GM12878 (cell line): ENCODE results near the gene SP1. TPM values are rescaled to one million over a fixed set of nuclear protein-coding genes. Genes with fewer than 3 reads are reported as not detected.

Experiments used
- ATAC-seq: fragments of 200-7000 bp; cut with Tn5 transposase; 3 replicates; pipeline ENCODE4 v1.9.1; 2020; ENCODE audit warnings: mild to moderate bottlenecking, moderate library complexity
- BruUV-seq: library from RNA; stranded (reverse); fragments of 400-500 nt; replicated peaks from 2 replicates; lab custom pipeline; 2021; lab: Mats Ljungman, UMichigan
- CTCF ChIA-PET: fragments of 300-600 bp; sonication (Branson Sonifier 250); formaldehyde crosslinking; extraction: SDS; loops from one replicate; lab custom pipeline; 2021; ENCODE audit warnings: inconsistent platforms; lab: Yijun Ruan, JAX
- POLR2A ChIA-PET: fragments of 350-600 bp; formaldehyde crosslinking; extraction: SDS; loops from one replicate; lab custom pipeline; 2021; ENCODE audit warnings: inconsistent platforms; lab: Charles Lee
- RAD21 ChIA-PET: fragments of 300-600 bp; sonication (Branson Sonifier 250); formaldehyde crosslinking; loops from one replicate; lab custom pipeline; 2023; ENCODE audit warnings: antibody characterized with exemption; ENCODE audit not compliant: unreplicated experiment; lab: Charles Lee
- SMC1A ChIA-PET: fragments of 300-600 bp; sonication (Branson Sonifier 250); formaldehyde crosslinking; loops from one replicate; lab custom pipeline; 2023; ENCODE audit not compliant: unreplicated experiment, uncharacterized antibody; lab: Charles Lee
- DNase-seq: peaks from one replicate; pipeline ENCODE4 v3.0.0-alpha.2; 2011; ENCODE audit warnings: low read depth, low spot score
- FAIRE-seq: peaks from 3 replicates; lab custom pipeline; 2011; peaks lifted over from hg19 to GRCh38; lab: Jason Lieb, UNC
- H2AFZ ChIP-seq: 2 replicates; pipeline ENCODE4 v1.6.0; 2011; ENCODE audit warnings: low read depth, low read length, control low read depth; ENCODE audit not compliant: control insufficient read depth
- H3K27ac ChIP-seq: 2 replicates; pipeline ENCODE4 v1.5.1; 2011; ENCODE audit warnings: control low read depth; ENCODE audit not compliant: control insufficient read depth, insufficient read depth
- H3K27me3 ChIP-seq, 2 experiments: replicated peaks in 1 of 2; 2 replicates each; pipeline versions ENCODE4 v1.6.0 to v1.6.1; 2011; ENCODE audit warnings: low read length in 1 of 2; ENCODE audit not compliant: control insufficient read depth in 2 of 2, insufficient read depth in 2 of 2
- H3K36me3 ChIP-seq, 2 experiments: 2 replicates each; pipeline ENCODE4 v1.5.1; 2011; ENCODE audit warnings: low read length in 1 of 2; ENCODE audit not compliant: control insufficient read depth in 2 of 2, insufficient read depth in 2 of 2
- H3K4me1 ChIP-seq: 2 replicates; pipeline ENCODE4 v1.6.1; 2011; ENCODE audit warnings: mild to moderate bottlenecking, low read length, moderate library complexity, mixed read lengths; ENCODE audit not compliant: control insufficient read depth, insufficient read depth
- H3K4me2 ChIP-seq: 2 replicates; pipeline ENCODE4 v1.6.0; 2011; ENCODE audit warnings: control low read depth; ENCODE audit not compliant: control insufficient read depth, insufficient read depth
- H3K4me3 ChIP-seq: fragments of 200-600 bp; sonication (generic); 2 replicates; pipeline ENCODE4 v1.5.1; 2016
- H3K79me2 ChIP-seq: 2 replicates; pipeline ENCODE4 v1.6.0; 2011; ENCODE audit warnings: low read length; ENCODE audit not compliant: control insufficient read depth, insufficient read depth
- H3K9ac ChIP-seq: 2 replicates; pipeline ENCODE4 v1.8.0; 2011; ENCODE audit warnings: low read length, control low read depth, mixed read lengths; ENCODE audit not compliant: control insufficient read depth, insufficient read depth
- H3K9me3 ChIP-seq: replicated peaks from 3 replicates; pipeline ENCODE4 v1.5.1; 2011; ENCODE audit warnings: mild to moderate bottlenecking, low read length; ENCODE audit not compliant: control insufficient read depth, insufficient read depth
- H4K20me1 ChIP-seq: 2 replicates; pipeline ENCODE4 v1.6.0; 2011; ENCODE audit not compliant: control insufficient read depth, insufficient read depth
- FOS ChIP-seq: IDR thresholded peaks from 3 replicates; pipeline ENCODE4 v1.6.1; 2011; ENCODE audit warnings: borderline replicate concordance; ENCODE audit not compliant: insufficient read length; ENCODE audit errors: extremely low read depth
- FOXM1 ChIP-seq: IDR thresholded peaks from 2 replicates; pipeline ENCODE4 v1.6.1; 2012; ENCODE audit warnings: low read depth, mild to moderate bottlenecking, inconsistent platforms, low read length, moderate library complexity
- IRF4 ChIP-seq: IDR thresholded peaks from 2 replicates; pipeline ENCODE4 v1.6.1; 2011; ENCODE audit warnings: low read depth, low read length
- LARP7 ChIP-seq: fragments of 450-650 bp; IDR thresholded peaks from 2 replicates; pipeline ENCODE4 v1.6.1; 2017; ENCODE audit warnings: mild to moderate bottlenecking
- MEF2B ChIP-seq: fragments of 450-650 bp; IDR thresholded peaks from 2 replicates; pipeline ENCODE4 v1.6.1; 2018; ENCODE audit warnings: mild to moderate bottlenecking, moderate library complexity; ENCODE audit not compliant: partially characterized antibody, poor library complexity, severe bottlenecking
- RAD21 ChIP-seq: IDR thresholded peaks from 2 replicates; pipeline ENCODE4 v1.6.1; 2011; ENCODE audit warnings: mild to moderate bottlenecking, low read depth, low read length, moderate library complexity; ENCODE audit not compliant: insufficient read depth
- RB1 ChIP-seq: fragments of 450-650 bp; formaldehyde crosslinking; IDR thresholded peaks from 2 replicates; pipeline ENCODE4 v1.6.1; 2017; ENCODE audit warnings: mild to moderate bottlenecking, borderline replicate concordance
- RCOR1 ChIP-seq: conservative IDR thresholded peaks from 2 replicates; pipeline ENCODE4 v1.6.1; 2012; ENCODE audit warnings: low read depth, low read length, improper control_type of control experiment
- SMARCA5 ChIP-seq: fragments of 450-650 bp; IDR thresholded peaks from 2 replicates; pipeline ENCODE4 v1.6.1; 2017; ENCODE audit warnings: mild to moderate bottlenecking
- SMC3 ChIP-seq: IDR thresholded peaks from 2 replicates; pipeline ENCODE4 v1.6.1; 2011; ENCODE audit warnings: low read length, improper control_type of control experiment, borderline replicate concordance
- TARDBP ChIP-seq: IDR thresholded peaks from 2 replicates; pipeline ENCODE4 v1.6.1; 2016; ENCODE audit warnings: borderline replicate concordance
- WRNIP1 ChIP-seq: IDR thresholded peaks from 2 replicates; pipeline ENCODE4 v1.6.1; 2011; ENCODE audit warnings: low read depth, low read length, improper control_type of control experiment, borderline replicate concordance
- YY1 ChIP-seq: IDR thresholded peaks from 2 replicates; pipeline ENCODE4 v1.6.1; 2011; ENCODE audit warnings: low read depth, mild to moderate bottlenecking, low read length
- ZBED1 ChIP-seq: IDR thresholded peaks from 2 replicates; pipeline ENCODE4 v1.6.1; 2016; ENCODE audit warnings: borderline replicate concordance
- ZNF207 ChIP-seq: fragments of 450-650 bp; IDR thresholded peaks from 2 replicates; pipeline ENCODE4 v1.6.1; 2014; ENCODE audit warnings: antibody characterized with exemption, mild to moderate bottlenecking, borderline replicate concordance
- ZNF622 ChIP-seq: fragments of 450-650 bp; IDR thresholded peaks from 2 replicates; pipeline ENCODE4 v1.6.1; 2017; ENCODE audit warnings: mild to moderate bottlenecking, inconsistent platforms
- WGBS: methylation state at CpG from one replicate; pipeline ENCODE4 v1.1.6; 2016; ENCODE audit warnings: low lambda C conversion rate; ENCODE audit not compliant: insufficient replicate concordance, insufficient coverage; ENCODE audit errors: missing lambda C conversion rate; 5-methylcytosine and 5-hydroxymethylcytosine counted together
- in situ Hi-C: fragments of 300-500 bp; cut with MboI; formaldehyde crosslinking; loops from 9 replicates; pipeline ENCODE4 v1.14.3; 2018; ENCODE audit warnings: mixed read lengths
- intact Hi-C: fragments of 100-400 bp; cut with micrococcal nuclease; formaldehyde crosslinking; loops from one replicate; pipeline ENCODE4 v1.14.2; 2022; ENCODE audit not compliant: unreplicated experiment
- polyA plus RNA-seq, 11 experiments: library from polyadenylated mRNA; depleted of rRNA in 4 of 11; unstranded in 6 of 11; stranded (reverse) in 5 of 11; fragments of >200 nt; fragmentation: Nextera tagmentation in 4 of 11; fragmentation: Illumina TruSeq in 1 of 11; extraction: Ambion mirVana in 4 of 11; extraction: Trizol in 1 of 11; gene quantifications; 1 replicate in 1 of 11; 2 replicates in 10 of 11; pipeline versions ENCODE4 v1.2.1 to v1.2.3, GENCODE V29; 2011 to 2016; ENCODE audit warnings: inconsistent platforms in 2 of 11, missing spikeins in 2 of 11, low read depth in 1 of 11
- total RNA-seq, 4 experiments: library from RNA; depleted of rRNA in 3 of 4; stranded (reverse); fragments of >200 nt in 3 of 4; fragmentation: Illumina TruSeq in 1 of 4; extraction: Trizol in 1 of 4; gene quantifications; 2 replicates each; pipeline versions ENCODE4 v1.2.1 to v1.2.3, GENCODE V29; 2013 to 2021
- TF ChIP-seq, protein P1 (sequence below), 3 experiments: IDR thresholded peaks in 2 of 3; conservative IDR thresholded peaks in 1 of 3; 2 replicates each; pipeline ENCODE4 v1.5.1; 2011; ENCODE audit warnings: low read depth in 3 of 3, low read length in 3 of 3, mild to moderate bottlenecking in 3 of 3, control low read depth in 2 of 3, moderate library complexity in 2 of 3, inconsistent platforms in 1 of 3, mixed read lengths in 1 of 3; ENCODE audit not compliant: control insufficient read depth in 2 of 3, insufficient read depth in 1 of 3; ENCODE audit errors: extremely low read depth in 1 of 3
- TF ChIP-seq, protein P2 (sequence below): fragments of 150-350 bp; IDR thresholded peaks from 2 replicates; pipeline ENCODE4 v1.6.1; 2014; ENCODE audit warnings: mild to moderate bottlenecking, low read depth, low read length

Gene SP1
- total and polyA plus RNA-seq, 10 of the 15 experiments (the other 5 are each of a cell fraction or from before 2014, with no cell fraction given), result 3.3 to 52.0 (median 25.2) TPM

DNA sequence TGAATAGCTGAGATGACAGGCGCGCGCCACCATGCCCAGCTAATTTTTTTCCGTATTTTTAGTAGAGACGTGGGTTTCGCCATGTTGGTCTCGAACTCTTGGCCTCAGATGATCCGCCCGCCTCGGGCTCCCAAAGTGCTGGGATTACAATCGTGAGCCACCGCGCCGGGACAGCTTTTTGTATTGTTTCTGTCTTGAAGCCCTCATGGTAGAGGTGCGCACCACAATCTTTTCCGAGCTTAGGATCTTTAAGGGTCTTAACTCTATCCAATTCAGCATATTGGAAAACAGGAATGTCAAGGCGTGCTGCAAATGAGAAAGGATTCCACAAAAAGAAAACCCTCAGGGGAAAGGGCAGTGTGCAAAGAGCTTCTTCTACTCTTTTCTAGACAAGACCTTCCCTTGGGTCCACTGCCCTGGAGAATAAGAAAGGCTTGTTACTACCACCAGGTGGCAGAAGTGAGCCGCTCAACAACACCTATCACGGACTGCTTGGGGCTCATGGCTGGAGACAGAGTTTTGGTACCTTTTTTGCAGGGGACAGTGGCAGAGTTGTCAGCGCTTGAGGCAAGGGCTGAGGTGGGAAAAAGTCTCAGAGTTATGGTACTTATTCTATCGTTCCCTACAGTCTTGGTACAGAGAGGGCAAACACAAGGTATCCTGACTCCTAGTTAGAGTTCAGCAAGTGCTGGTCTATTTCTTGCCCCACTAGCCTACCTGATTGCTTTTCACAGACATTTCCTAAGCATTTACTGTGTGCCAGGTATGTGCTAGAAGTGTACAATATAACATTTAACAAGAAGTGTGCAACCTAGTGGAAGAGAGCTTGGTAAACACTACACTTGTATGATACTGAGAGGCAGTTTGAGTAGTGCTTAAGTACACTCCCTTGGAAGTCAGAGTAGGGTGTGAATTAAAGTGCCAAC is 27.4 kb upstream of the SP1 start:
- Histone ChIP-seq H3K27me3 (no peaks in the 10 kb centered on the region), H3K9me3 (no peaks in the 10 kb centered on the region), H3K36me3 (no peaks in the 10 kb centered on the region), H3K4me1 (peaks cover 2% of the 10 kb centered on the region), H3K4me3 (no peak overlapping the region), H3K27ac (no peak overlapping the region), H3K4me2 (no peak overlapping the region), H2AFZ (peak overlapping the region; percentile 11), H3K9ac (no peak overlapping the region), H4K20me1 (no peaks in the 10 kb centered on the region), H3K79me2 (no peaks in the 10 kb centered on the region)
- CTCF ChIA-PET, result interaction anchor here (0.5 to 8.6 kb wide), 51 partner anchors 9 to 286 kb away, joined by 3 to 225 read pairs (median 5); partner anchors contain the start of genes AAAS, AMHR2, CSAD and ESPL1
- FAIRE-seq (peak; percentile 92), ATAC-seq (peak; percentile 100), DNase-seq (peak; percentile 68)
- SMC1A ChIA-PET, result interaction anchor here (0.5 to 9.3 kb wide), 42 partner anchors 9 to 325 kb away, joined by 3 to 164 read pairs (median 5); partner anchors contain the start of genes AAAS, AMHR2, NPFF and SP1
- in situ Hi-C loops (no loop called here), intact Hi-C loops (loop anchor here (1.0 kb wide), 3 partner anchors 30 to 156 kb away; no protein-coding TSS in a partner anchor)
- 50% methylated on average over 21 of the region's 21 CpGs for WGBS
- POLR2A ChIA-PET, result interaction anchor here (0.6 to 5.5 kb wide), 13 partner anchors 22 to 156 kb away, joined by 3 to 37 read pairs (median 4); partner anchors contain the start of genes SP1 and TARBP2
- no TSS peak for BruUV-seq
- RAD21 ChIA-PET, result interaction anchor here (0.6 to 4.4 kb wide), 26 partner anchors 9 to 345 kb away, joined by 3 to 91 read pairs (median 6); partner anchors contain the start of genes AAAS, AMHR2, PFDN5 and PRR13
- TF ChIP-seq ZBED1 (no peak), TARDBP (0 out of 2 replicates have a peak, but pooled peaks have one; percentile 35), SMC3 (peak; percentile 100), MEF2B (peak; percentile 61), RB1 (0 out of 2 replicates have a peak, but pooled peaks have one; percentile 43), FOS (no peak), RCOR1 (0 out of 2 replicates have a peak, but pooled peaks have one; percentile 60), RAD21 (peak; percentile 100), YY1 (peak; percentile 88), FOXM1 (peak; percentile 80; the same call in 1 of the 2 replicates), WRNIP1 (0 out of 2 replicates have a peak, but pooled peaks have one; percentile 68), ZNF622 (no peak), LARP7 (peak; percentile 61), IRF4 (0 out of 2 replicates have a peak, but pooled peaks have one; percentile 18), ZNF207 (0 out of 2 replicates have a peak, but pooled peaks have one; percentile 13), SMARCA5 (peak; percentile 68; the same call in 1 of the 2 replicates)
- TF ChIP-seq, protein P1, sequence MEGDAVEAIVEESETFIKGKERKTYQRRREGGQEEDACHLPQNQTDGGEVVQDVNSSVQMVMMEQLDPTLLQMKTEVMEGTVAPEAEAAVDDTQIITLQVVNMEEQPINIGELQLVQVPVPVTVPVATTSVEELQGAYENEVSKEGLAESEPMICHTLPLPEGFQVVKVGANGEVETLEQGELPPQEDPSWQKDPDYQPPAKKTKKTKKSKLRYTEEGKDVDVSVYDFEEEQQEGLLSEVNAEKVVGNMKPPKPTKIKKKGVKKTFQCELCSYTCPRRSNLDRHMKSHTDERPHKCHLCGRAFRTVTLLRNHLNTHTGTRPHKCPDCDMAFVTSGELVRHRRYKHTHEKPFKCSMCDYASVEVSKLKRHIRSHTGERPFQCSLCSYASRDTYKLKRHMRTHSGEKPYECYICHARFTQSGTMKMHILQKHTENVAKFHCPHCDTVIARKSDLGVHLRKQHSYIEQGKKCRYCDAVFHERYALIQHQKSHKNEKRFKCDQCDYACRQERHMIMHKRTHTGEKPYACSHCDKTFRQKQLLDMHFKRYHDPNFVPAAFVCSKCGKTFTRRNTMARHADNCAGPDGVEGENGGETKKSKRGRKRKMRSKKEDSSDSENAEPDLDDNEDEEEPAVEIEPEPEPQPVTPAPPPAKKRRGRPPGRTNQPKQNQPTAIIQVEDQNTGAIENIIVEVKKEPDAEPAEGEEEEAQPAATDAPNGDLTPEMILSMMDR (IDR thresholded peaks at IDR 0.05 in 2 of 3, conservative IDR thresholded peaks at IDR 0.05 in 1 of 3; ENCODE audit: control insufficient read depth in 2 of 3, extremely low read depth in 1 of 3, insufficient read depth in 1 of 3, low read depth in 3 of 3, low read length in 3 of 3), result peak; percentile 82 to 91 (median 89)
- TF ChIP-seq, protein P2, sequence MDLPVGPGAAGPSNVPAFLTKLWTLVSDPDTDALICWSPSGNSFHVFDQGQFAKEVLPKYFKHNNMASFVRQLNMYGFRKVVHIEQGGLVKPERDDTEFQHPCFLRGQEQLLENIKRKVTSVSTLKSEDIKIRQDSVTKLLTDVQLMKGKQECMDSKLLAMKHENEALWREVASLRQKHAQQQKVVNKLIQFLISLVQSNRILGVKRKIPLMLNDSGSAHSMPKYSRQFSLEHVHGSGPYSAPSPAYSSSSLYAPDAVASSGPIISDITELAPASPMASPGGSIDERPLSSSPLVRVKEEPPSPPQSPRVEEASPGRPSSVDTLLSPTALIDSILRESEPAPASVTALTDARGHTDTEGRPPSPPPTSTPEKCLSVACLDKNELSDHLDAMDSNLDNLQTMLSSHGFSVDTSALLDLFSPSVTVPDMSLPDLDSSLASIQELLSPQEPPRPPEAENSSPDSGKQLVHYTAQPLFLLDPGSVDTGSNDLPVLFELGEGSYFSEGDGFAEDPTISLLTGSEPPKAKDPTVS, result no peak
